ENCODE measurements around the gene PIAS3.
"Not testable (repeated sequence)": the region's sequence is repeated elsewhere in the genome, so short reads cannot be mapped to it uniquely, and the experiment has no call there.

PIAS3 gene

GRCh38 chr1:145871994-145872924, 13.4 kb upstream of the PIAS3 start:
- DNase-seq, result peak; percentile 26

- no peak for DNase-seq
Measured at GRCh38 chr1:145868232-145868631, 9.4 kb upstream of the PIAS3 start.

- no peak for DNase-seq
Measured at GRCh38 chr1:145863282-145864018, 4.6 kb upstream of the PIAS3 start.

- peak; percentile 90 for DNase-seq
Measured at GRCh38 chr1:145859491-145860023, 676 bp upstream of the PIAS3 start.

- DNase-seq, result peak; percentile 47
Measured at GRCh38 chr1:145858238-145858900, 512 bp downstream of the PIAS3 start.

GRCh38 chr1:145857170-145857569, 1.7 kb downstream of the PIAS3 start:
- DNase-seq, result no peak

GRCh38 chr1:145855426-145855948, 3.4 kb downstream of the PIAS3 start:
- DNase-seq, result no peak

GRCh38 chr1:145849356-145850160, 9.3 kb downstream of the PIAS3 start:
- DNase-seq, result peak; percentile 89

GRCh38 chr1:145847827-145848226, 11.1 kb downstream of the PIAS3 start:
- DNase-seq, result no peak

- peak; percentile 32 for DNase-seq
Measured at GRCh38 chr1:145846201-145846612, 12.7 kb downstream of the PIAS3 start.

- peak; percentile 78 for DNase-seq
Measured at GRCh38 chr1:145845514-145846161, 13.2 kb downstream of the PIAS3 start, which contains the start of gene NUDT17. TSS of gene NUDT17 (plus strand) at chr1:145845630. CDS start at chr1:145845641, 11 bp downstream.

- DNase-seq, result no peak
Measured at GRCh38 chr1:145845144-145845513, 13.8 kb downstream of the PIAS3 start.

GRCh38 chr1:145843031-145843430, 15.8 kb downstream of the PIAS3 start:
- no peak for DNase-seq

GRCh38 chr1:145837656-145838055, 21.2 kb downstream of the PIAS3 start:
- DNase-seq, result no peak

- not testable (repeated sequence) for DNase-seq
Measured at GRCh38 chr1:145830810-145831209, 28.1 kb downstream of the PIAS3 start.

GRCh38 chr1:145828367-145829026, 30.4 kb downstream of the PIAS3 start:
- no peak for DNase-seq

GRCh38 chr1:145827966-145828365, 30.9 kb downstream of the PIAS3 start:
- peak; percentile 2 for DNase-seq

- DNase-seq, result no peak
Measured at GRCh38 chr1:145826030-145826429, 32.9 kb downstream of the PIAS3 start.

GRCh38 chr1:145824499-145824842, 34.4 kb downstream of the PIAS3 start:
- DNase-seq, result no peak
